HG02973 (cell line): ENCODE data around the gene TPRG1.

Source experiments
- ATAC-seq: cut with Tn5 transposase; IDR thresholded peaks from one replicate; pipeline ENCODE4 v1.9.1; 2021; ENCODE audit warnings: moderate library complexity; ENCODE audit not compliant: unreplicated experiment

TPRG1 gene

GRCh38 chr3:189349772-189350171, 178.0 kb downstream of the TPRG1 start:
- no peak for ATAC-seq

GRCh38 chr3:189353318-189353965, 181.7 kb downstream of the TPRG1 start:
- ATAC-seq: no peak

DNA sequence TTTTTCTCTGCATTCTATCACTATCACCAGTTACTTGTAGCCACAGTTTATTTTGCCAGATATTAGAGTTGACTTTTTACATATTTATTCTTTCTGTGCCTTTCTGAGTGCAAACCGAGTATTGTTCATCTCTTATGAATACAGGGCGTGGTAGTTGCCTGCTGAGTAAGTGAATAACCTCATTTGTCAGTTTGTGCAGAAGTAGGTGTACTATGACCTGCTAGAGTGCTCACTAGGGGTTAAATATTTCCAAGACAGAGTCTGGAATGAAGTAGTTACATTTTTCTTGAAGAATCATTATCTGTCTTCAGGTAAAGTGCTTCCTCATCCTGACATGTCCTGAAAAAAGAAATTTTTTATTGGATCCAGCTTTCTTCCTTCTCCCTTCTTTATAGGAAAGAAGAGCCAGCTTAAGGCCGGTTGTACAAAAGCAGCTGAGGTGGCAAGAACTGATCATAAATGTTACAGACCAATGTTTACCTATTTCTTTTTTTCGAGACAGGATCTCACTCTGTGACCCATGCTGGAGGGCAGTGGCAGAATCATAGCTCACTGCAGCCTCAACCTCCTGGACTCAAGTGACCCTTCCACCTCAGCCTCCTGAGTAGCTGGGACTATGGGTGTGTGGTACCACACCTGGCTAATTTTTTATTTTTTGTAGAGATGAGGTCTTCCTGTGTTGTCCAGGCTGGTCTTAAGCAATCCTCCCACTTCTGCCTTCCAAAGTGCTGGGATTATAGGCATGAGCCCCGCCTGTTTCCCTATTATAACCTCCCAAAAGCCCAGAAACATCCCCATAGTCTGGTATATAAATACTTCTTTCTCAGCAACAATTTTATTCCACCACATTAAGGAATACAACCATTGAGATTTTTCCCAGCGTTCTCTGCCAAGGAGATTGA, 182.5 kb downstream of the TPRG1 start:
- no peak for ATAC-seq

- no peak for ATAC-seq
Observed at GRCh38 chr3:189355115-189355480, 183.3 kb downstream of the TPRG1 start.

- no peak for ATAC-seq
Observed at GRCh38 chr3:189355481-189356201, 183.9 kb downstream of the TPRG1 start.

GRCh38 chr3:189360291-189360690, 188.5 kb downstream of the TPRG1 start:
- ATAC-seq: no peak

DNA sequence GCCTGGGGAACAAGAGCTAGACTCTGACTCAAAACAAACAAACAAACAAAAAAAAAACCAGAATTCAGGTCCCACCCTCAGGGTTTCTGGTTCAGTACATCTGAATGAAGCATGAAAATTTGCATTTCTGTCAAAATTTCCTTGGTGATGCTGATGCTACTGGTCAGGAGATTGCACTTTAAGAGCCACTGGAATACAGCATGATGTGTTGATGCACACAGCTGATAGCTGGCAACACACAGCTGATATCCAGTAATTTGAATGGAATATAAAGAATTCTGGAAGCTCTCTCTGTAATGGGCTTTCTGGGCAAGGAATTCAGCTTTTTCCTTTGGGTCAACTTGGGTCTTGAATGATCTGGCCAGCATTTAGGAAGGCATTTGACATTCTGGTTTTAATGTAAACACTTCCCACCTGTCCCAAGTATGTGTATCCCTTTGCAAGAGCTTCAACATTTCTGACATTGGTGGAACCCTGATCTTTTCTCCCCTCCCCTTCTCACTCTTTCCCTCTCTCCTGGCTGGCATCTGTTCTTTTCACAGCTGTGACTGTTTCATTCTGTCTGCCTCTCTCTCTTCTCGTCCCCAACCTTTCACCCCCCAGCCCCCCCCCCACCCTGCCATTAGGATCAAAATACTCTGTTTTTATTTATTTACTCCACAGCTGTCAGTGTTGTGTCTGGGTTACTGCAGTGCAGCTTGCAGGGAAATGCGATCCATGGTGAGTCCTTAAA, 189.5 kb downstream of the TPRG1 start:
- ATAC-seq: no peak

DNA sequence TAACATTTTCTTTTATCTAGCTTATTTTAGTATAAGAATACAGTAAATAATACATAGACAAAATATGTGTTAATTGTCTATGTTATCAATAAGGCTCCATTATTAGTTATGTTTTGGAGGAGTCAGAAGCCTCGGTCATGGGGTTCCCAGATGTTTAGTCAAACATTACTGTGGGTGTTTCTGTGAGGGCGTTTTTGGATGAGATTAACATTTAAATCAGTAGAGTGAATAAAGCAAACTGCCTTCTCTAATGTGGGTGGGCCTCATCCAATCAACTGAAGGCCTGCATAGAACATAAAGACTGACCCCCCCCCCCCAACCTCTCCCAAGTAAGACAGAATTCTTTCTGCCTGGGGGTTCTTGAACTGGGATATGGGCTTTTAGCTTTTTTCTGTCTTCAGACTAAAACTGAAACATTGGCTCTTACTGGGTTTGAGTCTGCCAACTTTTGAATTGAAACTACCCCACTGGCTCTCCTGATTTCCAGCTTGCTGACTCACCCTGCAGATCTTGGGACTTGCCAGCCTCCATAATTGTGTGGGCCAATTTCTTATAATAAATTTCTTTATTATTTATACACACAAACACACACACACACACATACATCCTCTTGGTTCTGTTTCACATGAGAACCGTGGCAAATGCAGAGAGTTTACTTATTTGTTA, 192.0 kb downstream of the TPRG1 start:
- no peak for ATAC-seq

- ATAC-seq: no peak
Observed at GRCh38 chr3:189365609-189366564, 194.1 kb downstream of the TPRG1 start.

DNA sequence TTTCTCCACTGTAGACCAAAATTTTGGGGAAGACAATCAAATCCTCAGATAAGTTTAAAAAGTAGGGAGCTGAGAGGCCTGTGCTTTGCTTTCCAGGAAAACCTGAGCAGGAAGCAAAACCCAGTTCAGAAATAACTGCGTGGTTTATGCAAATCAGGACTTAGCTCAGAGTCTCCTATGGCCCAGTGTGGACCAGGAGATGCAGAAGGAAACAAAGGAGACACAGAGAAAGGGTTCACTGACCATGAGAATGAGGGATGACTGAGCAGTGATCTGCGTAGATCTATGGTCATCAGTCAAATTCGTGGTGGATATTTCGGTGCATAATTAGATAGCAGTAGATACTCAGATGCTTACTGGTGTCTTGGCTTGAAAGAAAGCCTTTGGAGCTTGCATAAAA, 196.6 kb downstream of the TPRG1 start:
- no peak for ATAC-seq

GRCh38 chr3:189369636-189370035, 197.9 kb downstream of the TPRG1 start:
- ATAC-seq: no peak

- no peak for ATAC-seq
Observed at GRCh38 chr3:189372243-189372642, 200.5 kb downstream of the TPRG1 start.
